SU-DHL-6 (cell line): Measurements from ENCODE around the gene KRTAP4-1.

Source experiments
- CTCF ChIP-seq: fragments of 200-600 bp; sonication (generic); IDR thresholded peaks from one replicate; pipeline ENCODE4 v1.5.1; 2017; ENCODE audit warnings: antibody characterized with exemption, mild to moderate bottlenecking, low read length, moderate library complexity; ENCODE audit not compliant: insufficient read depth, poor library complexity, severe bottlenecking
- EZH2phosphoT487 ChIP-seq: fragments of 200-600 bp; sonication (generic), shearing (Covaris generic); conservative IDR thresholded peaks from 2 replicates; pipeline ENCODE4 v1.6.1; 2018; ENCODE audit warnings: mild to moderate bottlenecking, antibody characterized with exemption, low read length, moderate library complexity, mixed read lengths

- no peak for TF ChIP-seq CTCF
- TF ChIP-seq EZH2phosphoT487 = no peak
Observed at GRCh38 chr17:41163828-41164227, 20.9 kb downstream of the KRTAP4-1 start.
